HG02981 (cell line): Measurements from ENCODE around the gene CYP1A2.
"Not testable (repeated sequence)": the region's sequence is repeated elsewhere in the genome, so short reads cannot be mapped to it uniquely, and the experiment has no call there.

ENCODE experiments used
- ATAC-seq: cut with Tn5 transposase; IDR thresholded peaks from one replicate; pipeline ENCODE4 v1.9.1; 2021; ENCODE audit warnings: mild to moderate bottlenecking, moderate library complexity; ENCODE audit not compliant: unreplicated experiment

CYP1A2 gene

DNA sequence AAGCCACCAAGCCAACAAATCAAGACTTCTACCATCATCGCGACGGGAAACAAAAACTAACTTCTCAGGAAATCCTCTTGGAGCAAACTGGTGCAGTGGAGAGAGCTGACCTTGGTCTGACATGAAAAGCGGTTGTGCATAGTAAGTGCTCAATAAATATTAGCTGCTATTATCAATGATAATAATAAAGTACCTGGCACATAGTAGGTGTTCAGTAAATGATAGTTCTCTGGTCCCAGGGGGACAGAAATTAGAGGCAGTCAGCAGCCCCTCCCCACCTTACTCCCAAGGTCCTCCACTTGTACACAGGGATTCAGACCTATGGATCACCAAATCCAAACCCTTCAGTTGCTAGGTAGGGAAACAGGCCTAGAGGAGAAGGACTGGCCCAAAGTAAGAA lies 27.2 kb downstream of the CYP1A2 start:
- ATAC-seq: no peak

- ATAC-seq: no peak
Measured at GRCh38 chr15:74776821-74777768, 28.4 kb downstream of the CYP1A2 start.

- no peak for ATAC-seq
Measured at GRCh38 chr15:74777769-74778598, 29.3 kb downstream of the CYP1A2 start.

GRCh38 chr15:74778599-74778970 lies 29.9 kb downstream of the CYP1A2 start:
- no peak for ATAC-seq

DNA sequence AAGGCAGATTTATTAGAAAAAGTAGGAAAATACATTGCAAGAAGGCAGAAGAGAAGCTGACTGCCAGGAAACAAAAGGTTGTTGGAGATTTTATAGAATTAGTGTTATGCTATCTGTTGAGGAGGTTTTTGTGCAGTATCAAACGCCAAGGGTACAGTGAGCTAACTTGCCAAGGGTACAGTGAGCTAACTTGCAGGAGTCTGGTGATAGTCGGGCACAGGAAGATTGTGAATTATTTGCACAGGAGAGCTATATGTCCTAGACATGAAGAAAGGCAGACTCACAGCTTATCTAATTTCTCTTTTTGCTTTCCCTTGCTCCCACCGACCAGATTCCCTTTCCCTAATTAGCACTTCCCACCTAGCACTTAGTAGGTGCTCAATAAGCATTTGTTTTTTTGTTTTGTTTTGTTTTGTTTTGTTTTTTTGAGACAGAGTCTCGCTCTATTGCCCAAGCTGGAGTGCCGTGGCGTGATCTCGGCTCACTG lies 30.6 kb downstream of the CYP1A2 start:
- ATAC-seq: no peak

GRCh38 chr15:74780523-74781430 lies 32.1 kb downstream of the CYP1A2 start:
- no peak for ATAC-seq

DNA sequence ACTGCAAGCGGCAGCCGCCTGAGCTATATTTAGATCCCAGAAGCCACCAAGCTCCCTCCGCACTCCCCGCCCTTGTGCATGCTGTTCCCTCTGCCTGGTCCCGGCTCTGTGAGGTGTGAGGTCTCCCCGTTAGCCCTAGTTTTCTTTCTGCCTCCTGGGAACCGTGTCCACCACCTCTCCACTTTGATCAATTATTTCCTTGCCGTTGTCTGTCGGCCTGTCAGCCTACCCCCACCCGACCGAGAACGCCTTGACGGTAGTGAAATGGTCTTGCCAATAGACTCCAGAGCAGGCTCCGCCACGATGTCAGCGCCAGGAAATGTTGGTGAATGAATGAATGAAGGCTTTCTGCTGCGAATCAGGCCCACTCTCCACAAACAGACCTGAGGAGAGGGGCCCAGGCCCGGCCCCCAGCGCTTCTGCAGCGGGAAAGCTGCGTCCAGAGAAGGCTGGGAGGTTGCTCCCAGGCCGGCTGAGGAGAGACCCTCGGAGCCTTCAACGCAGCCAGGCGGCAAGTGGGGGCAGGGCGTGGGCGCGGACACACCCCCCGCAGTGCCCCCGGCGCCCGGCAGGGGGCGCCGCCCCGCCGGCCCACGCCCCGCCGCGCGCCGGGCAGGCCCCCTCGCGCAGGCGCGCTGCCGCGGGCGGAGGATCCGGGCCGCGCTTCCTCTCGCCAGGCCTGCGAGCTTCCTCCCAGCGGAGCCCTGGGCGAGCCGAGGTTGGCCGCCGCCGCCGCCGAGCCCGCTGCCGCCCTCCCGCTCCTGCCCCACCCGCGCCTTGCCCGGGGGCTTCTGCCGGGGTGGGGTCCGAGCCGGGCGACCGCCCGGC lies 33.0 kb downstream of the CYP1A2 start, which contains the start of gene CSK:
TSS of gene CSK (plus strand) at position 650 of the 828 bp plus-strand sequence. CDS start 16,218 bp downstream, outside the sequence.
- peak; percentile 33 for ATAC-seq

GRCh38 chr15:74782259-74783071 lies 33.8 kb downstream of the CYP1A2 start:
- ATAC-seq: peak; percentile 18

DNA sequence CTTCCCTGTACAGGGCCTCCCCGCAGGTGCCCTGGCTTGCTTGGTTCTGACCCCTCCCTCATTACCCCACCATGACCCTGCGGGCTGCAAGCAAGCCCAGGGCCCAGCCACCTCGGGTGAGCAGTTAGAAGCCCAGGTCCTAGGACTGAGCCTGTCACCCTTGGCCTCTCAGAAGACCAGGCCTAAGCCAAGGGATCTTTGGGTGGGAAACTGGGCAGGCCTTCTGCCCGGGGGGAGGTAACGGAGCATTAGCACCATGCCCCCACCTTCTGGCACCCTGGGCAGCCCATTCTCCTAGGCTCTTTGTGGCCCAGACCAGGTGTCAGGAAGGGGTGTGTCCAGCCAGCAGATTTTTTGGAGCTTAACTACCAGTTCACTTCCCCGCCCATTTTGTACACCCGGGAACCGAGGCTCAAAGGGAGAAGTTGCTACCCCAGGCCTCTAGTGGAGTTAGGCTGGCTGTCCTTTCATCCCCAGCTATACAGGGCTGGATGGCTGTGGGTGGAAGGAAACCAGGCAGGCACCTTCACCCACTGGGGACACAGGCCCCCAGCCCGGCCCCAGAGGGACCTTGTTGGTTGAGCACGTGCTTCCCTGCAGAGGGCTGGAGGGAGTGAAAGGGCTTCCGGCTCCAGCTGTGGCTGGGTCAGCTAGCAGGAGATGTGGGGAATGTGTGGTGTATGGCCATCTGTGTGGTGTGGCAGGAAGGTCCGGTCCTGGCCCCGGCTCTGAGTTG lies 34.6 kb downstream of the CYP1A2 start:
- ATAC-seq: no peak

GRCh38 chr15:74783808-74784175 lies 35.1 kb downstream of the CYP1A2 start:
- ATAC-seq: no peak

DNA sequence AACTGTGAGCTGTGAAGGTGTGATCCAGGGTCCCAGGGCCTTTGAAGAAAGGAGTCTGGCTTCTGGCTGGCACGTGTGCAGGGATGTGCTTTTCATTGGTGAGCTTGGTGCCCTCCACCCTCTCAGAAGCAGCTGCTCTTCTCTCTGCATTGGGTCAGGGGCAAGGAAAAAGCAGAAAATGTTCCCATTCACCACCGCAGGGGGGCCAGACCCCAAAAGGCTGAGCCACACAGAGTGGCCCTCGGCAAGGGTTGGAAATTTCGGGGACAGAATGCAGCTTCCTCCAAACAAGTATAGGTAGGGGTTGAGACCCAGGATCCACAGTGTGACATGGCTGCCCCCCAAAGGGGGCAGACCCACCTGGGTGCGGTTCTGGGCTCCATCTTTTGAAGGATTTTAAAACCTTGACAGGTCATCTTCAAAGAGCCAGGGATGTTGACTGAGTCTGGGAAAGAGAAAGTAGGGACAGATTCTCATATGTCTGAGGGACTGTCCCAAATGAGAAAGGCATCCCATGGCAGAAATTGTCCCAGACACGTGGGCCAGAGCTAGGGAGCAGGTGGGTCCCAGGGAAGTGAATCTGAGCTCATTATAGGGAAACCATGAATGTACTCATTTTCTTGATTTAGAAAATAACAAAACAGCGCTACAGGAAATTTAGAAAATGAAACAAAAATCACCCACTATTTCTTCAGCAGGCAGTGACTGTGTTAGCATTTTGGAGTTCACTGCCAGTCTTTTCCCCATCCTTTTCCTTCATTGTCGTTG lies 36.0 kb downstream of the CYP1A2 start:
- ATAC-seq: no peak

DNA sequence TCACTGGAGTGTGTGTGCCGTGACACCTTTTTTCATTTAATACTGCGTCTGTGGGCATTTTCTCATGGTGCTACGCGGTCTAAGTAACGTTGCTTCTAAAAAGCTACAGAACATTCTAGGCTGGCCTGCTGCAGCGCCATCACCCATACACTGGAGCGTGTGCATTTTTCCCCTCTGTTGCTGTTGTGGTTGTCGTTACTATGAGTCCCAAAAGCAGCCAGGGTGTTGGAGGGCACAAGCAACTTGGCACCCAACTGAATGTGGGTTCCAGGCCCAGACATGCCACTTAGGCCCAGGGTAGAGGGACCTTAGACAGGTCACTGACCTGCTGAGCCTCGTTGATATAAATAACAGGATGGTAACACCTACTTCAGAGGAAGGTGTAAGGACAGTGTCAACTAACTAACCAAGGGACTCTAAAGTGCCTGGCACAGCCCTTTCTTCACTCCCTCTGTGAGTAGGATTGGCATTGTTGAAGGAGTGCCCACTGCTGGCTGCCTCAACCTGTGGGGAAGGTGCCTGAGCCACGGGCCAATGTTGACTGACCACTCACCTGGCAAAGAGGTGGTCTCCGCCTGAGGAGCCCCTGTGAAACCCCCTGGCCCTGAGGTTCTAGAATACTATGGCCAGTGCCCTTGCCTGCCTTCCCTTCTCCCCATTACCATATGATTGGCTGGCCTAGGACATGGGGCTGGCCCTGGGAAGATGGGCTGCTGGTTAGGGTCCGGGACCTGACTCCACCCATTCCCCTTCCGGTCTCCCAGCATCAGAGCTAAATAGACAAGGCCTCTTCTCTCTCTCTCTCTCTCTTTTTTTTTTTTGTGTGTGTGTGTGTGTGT lies 36.8 kb downstream of the CYP1A2 start:
- ATAC-seq: no peak

- not testable (repeated sequence) for ATAC-seq
Measured at GRCh38 chr15:74786081-74786480, 37.4 kb downstream of the CYP1A2 start.

- no peak for ATAC-seq
Measured at GRCh38 chr15:74786551-74787165, 38.0 kb downstream of the CYP1A2 start.

DNA sequence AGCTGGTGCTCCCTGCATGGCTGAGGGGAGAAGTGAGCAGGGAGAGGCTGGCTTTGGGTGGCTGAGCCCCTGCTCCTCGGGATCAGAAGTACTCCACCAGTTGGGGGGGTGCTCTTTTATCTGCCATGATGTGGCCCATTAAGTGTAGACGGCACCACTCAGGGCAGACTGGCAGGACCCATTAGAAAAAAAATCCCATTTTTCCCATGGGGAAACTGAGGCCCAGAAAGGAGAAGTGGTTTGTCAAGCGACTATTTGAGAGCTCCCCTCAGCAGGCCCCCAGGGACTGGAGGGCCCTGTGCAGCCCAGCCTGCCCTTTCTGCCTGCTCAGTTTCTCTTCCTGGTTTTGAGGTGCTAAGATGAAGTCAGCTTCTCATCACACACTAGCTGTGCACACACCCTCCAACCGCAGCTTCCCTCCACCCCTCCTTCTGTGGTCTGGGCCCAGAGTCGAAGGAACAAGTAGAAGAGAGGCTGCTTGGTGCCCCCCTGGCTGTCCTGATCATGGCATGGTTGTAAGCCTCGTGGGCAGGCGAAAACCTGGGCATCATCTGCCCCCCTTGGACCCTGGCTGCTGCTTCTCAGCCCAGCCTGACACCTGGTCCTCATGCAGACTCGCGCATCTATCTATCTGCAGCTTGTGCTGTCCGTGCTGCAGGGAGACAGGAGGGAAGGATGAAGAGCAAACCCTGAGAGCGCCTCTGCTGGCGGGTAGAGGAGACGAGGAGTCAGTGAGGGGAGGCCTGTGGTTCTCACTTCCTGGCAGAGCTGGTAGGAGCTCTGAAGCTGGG lies 38.8 kb downstream of the CYP1A2 start:
- ATAC-seq: peak; percentile 39
